T-helper 1 cell treated with Interleukin-12 subunit alpha and Interleukin-12 subunit beta and Interleukin-4 antibody, amounts not matched to agents 30 ng/mL and 1 ng/mL, for 36 hours (primary cell): ENCODE measurements around the gene SPRN. TPM values are rescaled to one million over a fixed set of nuclear protein-coding genes. Genes with fewer than 3 reads are reported as not detected.
"Not testable (repeated sequence)": the region's sequence is repeated elsewhere in the genome, so short reads cannot be mapped to it uniquely, and the experiment has no call there.

Experiments used
- intact Hi-C: fragments of 100-400 bp; cut with micrococcal nuclease; formaldehyde crosslinking; loops from one replicate; pipeline ENCODE4 v1.15.1; 2024
- total RNA-seq: library from RNA; stranded (reverse); gene quantifications from 2 replicates; pipeline ENCODE4 v1.2.3, GENCODE V29; 2022

SPRN gene
- total RNA-seq, 1 donor from 2014 or later, result not detected

DNA sequence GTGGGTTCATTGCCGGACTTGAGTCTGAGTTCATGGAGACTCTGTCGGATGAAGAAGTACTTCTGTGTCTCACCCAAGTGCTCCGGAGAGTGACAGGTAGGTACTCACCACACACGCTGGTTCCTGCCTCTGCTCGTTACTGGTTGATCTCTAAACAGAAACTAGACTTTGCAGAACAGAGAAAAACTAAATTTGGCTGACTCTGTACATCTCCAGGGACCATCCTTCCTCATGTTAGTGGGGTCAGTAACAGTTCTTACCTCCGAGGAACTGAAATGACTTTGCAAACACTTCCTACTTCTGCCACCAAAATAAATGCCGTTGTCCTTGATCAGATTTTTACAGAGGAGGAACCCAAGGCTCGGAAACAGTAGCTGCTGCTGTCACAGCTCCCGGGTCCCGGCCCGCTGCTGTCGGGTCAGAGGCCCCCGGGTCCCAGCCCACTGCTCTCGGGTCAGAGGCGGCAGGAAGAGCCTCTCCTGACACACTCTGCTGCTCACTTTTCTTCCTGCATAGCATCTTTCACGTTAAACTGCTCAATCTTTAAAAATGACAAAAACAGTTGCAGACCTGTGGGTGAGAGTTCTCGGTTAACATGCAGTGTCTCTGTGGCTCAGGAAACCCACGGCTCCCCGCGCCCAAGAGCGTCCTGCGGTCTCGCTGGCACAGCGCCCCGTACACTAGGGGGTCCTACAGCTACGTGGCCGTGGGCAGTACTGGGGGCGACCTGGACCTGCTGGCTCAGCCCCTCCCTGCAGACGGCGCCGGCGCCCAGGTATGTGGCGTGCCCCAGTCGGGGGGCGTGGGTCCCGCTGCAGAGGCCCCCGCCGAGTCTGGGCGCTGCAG is 35.2 kb downstream of the SPRN start:
- intact Hi-C loops, result no loop called here

DNA sequence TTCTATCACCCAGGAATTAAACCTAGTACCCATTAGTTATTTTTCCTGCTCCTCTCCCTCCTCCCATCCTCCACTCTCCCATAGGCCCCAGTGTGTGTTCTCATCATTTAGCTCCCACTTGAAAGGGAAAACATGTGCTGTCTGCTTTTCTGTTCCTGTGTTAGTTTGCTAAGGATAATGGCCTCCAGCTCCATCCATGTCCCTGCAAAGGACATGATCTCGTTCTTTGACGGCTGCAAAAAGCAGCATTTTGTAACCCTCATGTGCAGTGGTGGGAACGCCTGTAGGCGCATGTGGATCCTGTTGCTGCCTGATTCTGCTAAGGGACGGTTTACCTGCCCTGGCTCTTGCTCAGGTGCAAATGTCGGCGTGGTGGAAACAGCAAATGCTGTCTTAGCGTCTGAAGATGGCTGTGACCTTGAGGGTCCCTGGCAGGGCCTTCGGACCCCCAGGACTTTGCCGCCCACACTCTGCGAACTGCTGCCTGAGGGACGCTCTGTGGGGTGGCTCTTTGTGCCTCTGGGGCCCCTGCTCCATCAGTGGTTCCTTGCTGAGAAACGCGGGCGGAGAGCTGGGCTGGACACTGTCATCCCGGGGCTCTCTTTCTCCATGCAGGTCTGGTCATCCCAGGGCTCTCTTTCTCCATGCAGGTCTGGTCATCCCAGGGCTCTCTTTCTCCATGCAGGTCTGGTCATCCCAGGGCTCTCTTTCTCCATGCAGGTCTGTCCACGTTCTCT is 36.0 kb downstream of the SPRN start:
- intact Hi-C loops, result no loop called here

DNA sequence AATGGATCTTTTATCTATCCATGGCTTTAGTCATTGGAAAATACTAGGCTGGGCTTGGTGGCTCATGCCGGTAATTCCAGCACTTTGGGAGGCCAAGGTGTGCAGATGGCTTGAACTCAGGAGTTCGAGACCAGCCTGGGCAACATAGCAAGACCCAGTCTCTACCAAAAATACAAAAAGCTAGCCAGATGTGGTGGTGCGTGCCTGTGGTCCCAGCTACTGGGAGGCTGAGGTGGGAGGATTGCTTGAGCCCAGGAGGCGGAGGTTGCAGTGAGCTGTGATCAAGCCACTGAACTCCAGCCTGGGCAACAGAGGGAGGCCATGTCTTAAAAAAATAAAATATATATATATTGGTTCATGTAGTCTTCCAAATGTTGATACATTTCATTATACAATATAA is 37.5 kb downstream of the SPRN start:
- intact Hi-C loops, result not testable (repeated sequence)

DNA sequence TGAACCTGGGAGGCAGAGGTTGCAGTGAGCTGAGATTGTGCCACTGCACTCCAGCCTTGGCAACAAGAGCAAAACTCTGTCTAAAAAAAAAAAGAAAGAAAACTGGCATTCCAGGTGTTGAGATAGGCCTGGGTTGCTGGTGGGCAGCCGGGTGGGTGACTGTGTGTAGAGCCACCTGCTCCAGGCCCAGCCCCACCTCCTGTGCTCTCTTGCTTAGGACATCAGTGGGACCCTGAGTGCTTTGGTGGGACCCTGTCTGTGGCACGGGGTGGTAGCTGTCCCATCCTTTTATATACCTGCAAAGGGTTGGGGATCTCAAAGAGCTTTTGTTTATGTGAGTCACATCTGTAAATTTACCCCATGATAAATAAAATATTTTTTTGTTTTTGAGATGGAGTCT is 39.2 kb downstream of the SPRN start:
- intact Hi-C loops, result no loop called here

DNA sequence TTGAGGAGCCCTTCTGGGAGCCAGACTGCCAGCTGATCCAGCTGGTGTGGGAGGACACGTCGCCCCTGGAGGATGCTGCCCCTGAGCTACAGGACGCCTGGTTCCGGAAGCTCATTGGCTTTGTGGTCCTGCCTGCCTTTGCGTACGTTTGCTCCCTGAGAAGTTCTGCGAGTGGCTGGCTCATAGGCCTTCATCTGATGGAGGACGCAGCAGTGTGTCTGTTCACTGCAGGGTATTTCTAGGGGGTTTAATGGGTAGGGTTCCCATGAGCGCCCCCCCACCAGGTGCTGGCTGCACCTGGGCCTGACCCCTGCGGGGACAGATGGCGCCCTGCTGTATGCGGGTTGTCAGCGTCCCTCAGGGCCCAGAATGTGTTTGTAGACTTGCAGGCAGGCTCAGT is 40.4 kb downstream of the SPRN start:
- intact Hi-C loops, result no loop called here

DNA sequence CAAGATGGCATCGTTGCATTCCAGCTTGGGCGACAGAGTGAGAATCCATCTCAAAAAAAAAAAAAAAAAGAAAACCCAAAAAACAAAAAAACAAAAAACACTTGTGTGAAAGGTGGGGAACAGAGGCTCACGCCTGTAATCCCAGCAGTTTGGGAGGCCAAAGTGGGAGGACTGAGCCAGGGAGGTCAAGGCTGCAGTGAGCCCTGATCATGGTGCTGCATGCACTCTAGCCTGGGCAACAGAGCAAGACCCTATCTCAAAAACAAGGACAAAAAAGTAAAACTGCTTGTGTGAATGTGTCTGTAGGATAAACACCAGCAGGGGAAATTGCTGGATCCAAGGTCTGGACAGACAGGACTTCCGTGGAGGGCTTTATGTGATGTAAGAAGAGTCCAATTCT is 40.9 kb downstream of the SPRN start:
- intact Hi-C loops, result no loop called here

DNA sequence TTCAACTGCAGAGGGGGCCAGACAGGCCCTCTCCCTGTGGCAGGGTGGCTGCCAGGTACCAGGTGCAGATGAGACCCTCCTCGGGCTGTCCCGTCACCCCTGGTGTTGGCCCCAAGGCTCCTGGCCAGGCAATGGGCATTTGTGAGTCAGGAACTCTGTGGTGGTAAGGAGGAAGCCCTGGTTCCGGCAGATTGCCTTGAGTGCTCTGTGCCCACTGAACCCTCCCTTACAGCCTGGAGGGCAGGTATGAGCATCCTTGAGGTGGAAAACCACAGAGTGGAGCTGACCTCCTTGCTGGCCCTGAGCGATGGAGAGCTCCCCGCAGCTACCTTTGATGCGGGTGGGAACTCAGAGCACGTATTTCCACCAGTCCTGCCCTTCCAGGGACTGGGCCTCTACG is 43.4 kb downstream of the SPRN start:
- intact Hi-C loops, result no loop called here

DNA sequence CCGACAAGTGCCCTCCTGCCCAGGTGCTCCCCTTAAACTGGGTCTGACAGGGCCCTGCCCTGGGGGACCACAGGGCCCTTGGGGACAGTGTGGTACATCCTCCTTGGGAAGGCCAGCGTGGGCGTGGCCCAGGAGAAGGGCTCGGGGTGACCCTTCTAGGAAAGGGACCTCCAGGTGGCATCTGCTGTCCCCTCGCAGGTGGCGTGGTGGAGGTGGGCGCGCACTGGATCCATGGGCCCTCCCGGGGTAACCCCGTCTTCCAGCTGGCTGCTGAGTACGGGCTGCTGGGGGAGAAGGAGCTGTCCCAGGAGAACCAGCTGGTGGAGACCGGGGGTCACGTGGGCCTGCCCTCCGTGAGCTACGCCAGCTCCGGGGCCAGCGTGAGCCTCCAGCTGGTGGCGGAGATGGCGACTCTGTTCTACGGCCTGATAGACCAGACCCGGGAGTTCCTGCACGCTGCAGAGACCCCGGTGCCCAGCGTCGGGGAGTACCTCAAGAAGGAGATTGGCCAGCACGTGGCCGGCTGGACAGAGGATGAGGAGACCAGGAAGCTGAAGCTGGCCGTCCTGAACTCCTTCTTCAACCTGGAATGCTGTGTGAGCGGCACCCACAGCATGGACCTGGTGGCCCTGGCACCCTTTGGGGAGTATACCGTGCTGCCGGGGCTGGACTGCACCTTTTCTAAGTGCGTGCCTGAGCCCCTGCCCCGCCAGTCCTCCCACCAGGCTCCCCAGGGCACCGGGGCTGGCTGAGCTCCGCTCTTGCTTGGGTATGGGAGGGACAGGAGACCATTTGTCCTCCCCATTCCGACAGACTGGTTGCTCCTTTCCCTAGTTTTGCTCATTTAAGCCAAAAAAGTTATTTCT is 44.4 kb downstream of the SPRN start:
- intact Hi-C loops, result loop anchor here (1.0 to 10.0 kb wide), 6 partner anchors 10 to 1071 kb away; partner anchors contain the start of genes INPP5A, LRRC27 and MTG1

DNA sequence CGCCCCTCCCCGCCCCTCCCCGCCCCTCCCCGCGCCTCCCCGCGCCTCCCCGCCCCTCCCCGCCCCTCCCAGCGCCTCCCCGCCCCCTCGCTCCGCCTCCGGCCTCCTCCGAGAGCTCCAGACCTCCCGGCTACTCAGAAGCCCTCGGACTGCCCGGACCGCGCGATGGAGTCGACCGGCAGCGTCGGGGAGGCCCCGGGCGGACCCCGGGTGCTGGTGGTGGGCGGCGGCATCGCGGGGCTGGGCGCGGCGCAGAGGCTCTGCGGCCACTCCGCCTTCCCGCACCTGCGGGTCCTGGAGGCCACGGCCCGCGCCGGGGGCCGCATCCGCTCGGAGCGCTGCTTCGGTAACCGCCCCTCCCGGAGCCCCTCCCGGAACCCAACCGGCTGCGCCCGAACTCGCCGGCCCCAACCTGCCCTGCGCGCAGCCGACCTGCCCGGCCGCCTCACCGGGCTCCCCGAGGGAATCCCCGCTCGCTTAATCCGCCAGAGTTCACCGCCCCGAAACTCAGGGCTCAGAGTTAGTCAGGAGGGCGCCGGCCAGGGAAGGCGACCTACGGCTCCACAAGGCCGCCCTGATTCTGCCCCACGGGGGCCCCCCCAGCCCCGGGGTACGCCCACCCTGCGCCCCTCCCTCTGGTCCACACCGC is 45.1 kb downstream of the SPRN start, which contains the start of gene PAOX:
Gene PAOX (plus strand): TSS at position 111 of the 649 bp plus-strand sequence. CDS start 55 bp downstream, at position 166.
- intact Hi-C loops, result loop anchor here (1.0 to 10.0 kb wide), 6 partner anchors 11 to 1070 kb away; partner anchors contain the start of genes INPP5A, LRRC27 and MTG1

DNA sequence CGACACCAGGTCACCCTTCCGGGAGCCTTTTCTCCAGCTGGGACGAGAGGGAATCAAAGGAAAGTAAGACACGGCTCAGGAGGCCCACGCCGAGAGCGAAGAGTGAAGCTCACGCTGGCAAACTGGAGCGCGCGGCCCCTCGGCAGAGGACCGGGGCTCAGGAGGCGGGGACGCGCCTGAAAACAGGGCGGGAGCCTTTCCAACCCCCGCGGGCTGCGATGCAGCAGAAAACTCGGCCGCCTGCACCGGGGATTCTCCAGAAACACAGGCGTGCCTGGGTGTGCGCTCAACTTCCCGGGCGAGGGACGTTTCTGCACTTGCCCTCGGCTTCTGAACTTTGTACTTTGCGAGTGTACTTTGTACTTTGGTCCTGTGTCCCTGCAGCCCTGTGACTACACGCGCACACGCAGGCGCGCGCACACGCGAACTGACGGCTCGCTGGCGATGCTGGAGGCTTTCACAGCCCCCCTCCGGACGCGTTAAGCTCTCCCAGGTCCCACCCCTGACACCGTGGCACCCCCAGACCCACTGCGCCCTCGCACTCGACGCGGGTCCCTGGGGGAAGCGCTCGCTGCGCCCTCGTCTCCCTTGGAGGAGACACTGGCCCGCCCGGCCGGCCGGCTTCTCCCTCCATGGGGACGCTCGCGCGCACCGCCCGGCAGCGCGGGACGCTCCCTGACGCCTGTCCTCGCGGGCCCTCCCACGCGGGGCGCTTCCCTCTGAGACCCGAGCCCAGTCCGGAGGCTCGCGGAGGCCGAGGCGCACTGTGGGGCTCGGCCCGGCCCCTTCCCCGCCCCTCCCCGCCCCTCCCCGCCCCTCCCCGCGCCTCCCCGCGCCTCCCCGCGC is 46.0 kb downstream of the SPRN start:
- intact Hi-C loops, result loop anchor here (1.0 to 10.0 kb wide), 9 partner anchors 12 to 1070 kb away; partner anchors contain the start of genes FUOM, INPP5A, LRRC27 and MTG1

DNA sequence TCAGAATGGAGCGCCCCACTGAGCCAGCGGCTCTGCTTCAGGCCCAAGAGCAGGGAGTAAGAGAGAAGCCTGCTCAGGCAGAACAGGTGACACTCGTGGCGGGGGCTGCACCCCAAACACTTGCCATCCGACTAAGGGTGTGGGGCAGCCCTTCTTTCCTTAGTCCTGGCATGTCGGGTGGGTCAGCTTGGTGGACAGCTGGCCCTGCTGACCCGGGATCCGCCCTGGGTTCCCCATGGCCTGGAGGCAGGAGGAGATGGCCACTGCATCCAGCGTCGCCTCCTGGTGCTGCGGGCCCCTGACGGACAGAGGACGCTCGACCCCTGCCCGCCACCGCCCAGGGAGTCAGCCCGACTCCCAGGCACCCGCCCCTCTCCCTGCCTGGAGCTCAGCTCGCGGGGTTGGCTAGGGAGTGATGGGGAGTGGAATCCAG is 46.6 kb downstream of the SPRN start:
- intact Hi-C loops, result loop anchor here (1.0 to 10.0 kb wide), 6 partner anchors 20 to 1069 kb away; partner anchors contain the start of genes FUOM and LRRC27

DNA sequence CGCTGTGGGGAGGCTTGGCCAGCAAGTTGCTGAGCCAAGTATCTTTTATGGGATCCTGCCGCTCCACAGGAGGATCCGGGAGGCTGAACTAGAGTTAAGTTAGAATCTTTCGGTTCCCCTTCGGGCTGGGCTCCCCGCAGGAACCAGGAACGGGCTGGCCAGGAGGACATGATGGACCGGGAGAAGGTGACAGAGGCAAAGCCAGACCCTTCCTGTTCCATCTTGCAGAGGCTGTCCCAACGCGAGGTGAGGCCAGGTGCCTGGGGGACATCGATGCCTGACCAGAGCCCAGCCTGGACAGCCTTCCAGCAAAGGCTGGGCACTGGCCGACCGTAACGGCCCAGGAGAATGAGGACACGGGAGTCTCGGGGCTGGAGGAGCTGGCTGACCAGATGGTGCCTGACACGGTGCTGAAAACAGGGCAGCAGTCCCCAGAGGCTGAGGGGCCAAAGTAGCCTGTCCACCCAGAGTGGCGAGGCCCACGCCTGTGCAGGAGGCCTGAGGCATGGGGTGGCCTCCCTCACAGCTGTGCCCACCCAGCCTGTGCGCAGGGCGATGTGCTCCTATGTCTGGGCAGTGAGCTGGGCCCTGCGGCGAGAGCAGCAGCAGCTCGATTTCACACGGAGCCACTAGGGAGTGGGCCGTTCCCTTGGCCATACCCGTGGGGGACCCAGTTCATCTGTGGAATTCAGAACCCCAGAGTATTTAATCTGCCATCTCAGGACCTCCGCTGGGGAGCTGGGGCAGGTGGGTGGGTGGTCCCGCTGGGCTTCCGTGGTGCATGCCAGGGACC is 47.2 kb downstream of the SPRN start:
- intact Hi-C loops, result loop anchor here (5.0 to 10.0 kb wide), 2 partner anchors 922 to 1045 kb away; partner anchors contain the start of gene LRRC27

DNA sequence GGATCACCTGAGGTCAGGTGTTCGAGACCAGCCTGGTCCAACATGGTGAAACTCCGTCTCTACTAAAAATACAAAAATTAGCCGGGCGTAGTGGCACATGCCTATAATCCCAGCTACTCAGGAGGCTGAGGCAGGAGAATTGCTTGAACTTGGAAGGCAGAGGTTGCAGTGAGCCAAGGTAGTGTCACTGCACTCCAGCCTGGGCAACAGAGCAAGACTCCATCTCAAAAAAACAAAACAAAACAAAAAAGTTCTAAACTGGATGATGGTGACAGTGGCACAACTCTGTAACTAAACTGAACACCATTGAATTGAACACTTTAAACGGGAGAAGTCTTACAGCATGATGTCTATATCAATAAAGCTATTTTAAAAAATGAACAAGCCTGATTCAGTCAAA is 48.2 kb downstream of the SPRN start:
- intact Hi-C loops, result loop anchor here (5.0 to 10.0 kb wide), 2 partner anchors 921 to 1044 kb away; partner anchors contain the start of gene LRRC27

DNA sequence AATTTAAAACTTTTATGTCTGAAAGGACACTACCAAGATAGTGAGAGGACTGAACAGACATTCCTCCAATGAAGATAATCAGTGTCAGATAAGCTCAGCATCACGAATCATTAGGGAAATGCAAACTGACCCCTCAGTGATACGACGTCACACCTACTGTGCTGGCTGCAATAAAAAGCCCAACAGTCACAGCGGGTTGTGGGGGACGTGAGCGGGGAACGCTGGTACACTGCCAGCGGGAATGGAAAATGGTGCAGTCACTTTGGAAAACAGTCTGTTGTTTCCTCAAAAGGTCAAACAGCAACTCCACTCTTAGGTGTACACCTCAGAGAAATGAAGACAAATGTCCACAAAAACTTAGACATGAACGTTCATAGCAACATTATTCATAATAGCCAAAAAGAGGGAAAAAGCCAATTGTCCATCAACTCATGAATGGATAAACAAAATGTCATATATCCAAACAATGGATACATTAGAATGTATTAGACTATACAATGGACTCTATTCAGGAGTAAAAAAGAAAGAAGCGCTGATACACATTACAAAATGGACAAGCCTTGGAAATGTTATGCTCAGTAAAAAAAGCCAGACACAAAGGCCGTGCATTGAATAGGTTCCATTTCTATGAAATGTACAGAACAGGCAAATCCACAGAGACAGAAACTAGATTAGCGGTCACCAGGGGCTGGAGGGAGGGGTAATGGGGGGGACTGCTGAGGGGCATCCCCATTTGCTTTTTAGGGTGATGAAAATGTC is 48.9 kb downstream of the SPRN start:
- intact Hi-C loops, result loop anchor here (5.0 to 10.0 kb wide), 2 partner anchors 921 to 1043 kb away; partner anchors contain the start of gene LRRC27

DNA sequence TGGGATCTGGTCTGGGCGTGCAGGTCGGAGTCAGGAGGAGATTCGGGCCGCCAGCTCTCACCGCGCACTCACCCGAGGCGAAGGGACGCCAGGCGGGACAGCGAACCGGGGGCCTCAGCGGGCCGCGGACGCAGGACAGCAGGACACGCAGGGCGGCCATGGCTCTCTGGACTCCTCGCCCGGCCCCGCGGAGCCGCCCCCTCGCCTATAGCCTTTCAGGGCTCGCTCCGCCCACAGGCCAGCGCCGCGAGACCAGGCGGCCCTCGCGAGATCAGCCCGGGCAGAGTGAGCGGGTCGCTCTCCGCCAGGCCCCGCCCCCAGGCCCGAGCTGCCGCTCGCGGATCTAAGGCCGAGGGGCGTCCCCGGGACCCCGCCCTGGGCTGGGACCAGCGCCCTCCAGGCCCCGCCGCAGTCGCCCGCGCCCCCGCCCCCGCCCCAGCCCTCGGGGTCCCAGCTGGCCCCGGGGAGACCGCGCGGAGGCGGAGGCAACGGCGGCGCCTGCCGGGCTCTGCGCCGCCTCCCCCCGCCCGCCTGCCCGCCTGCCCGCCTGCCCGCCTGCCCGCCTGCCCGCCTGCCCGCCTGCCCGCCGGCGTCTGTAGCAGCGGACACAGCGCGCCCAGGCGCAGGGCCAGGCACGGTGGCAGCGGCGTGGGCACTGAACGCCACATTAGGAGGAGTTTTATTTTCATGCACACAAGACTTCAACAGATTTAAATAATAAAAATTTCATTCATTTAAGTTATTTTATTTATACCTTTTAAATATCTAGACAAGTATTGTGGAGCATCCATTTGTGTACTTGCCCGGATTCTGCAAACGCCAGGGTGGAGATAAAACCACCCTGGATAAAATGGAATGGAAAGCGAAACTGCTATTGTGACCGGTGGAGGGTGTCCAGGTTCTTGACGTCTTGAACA is 51.0 kb downstream of the SPRN start, which contains the start of gene ECHS1:
Gene ECHS1 (minus strand): TSS at position 181 of the 917 bp plus-strand sequence. CDS start 21 bp downstream, at position 160.
- intact Hi-C loops, result loop anchor here (1.0 to 10.0 kb wide), 8 partner anchors 15 to 919 kb away; partner anchors contain the start of genes ADAM8, FUOM and MTG1

DNA sequence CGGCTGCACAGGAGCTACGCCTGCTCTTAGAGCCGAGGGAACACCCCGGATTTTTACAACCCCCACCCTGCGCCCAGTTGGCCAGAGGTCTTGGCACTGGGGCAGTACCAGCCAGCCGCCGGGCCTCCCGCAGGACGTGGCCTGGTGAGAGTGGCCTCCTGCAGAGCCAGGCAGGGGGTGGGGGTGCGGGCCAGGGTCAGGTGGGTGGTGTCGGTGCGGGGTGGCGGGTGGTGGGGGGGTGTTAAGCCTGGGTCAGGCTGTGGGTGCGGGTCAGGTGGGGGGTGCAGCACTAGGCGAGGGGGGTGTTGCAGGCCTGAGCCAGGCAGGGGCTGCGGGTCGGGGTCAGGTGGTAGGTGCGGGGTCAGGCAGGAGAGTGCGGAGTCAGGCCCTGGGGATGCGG is 51.9 kb downstream of the SPRN start:
- intact Hi-C loops, result loop anchor here (2.0 to 10.0 kb wide), 2 partner anchors 44 to 918 kb away; no protein-coding TSS in a partner anchor
